ENCODE data around the gene ZNF766.

- TF ChIP-seq ZNF512 (CRISPR knock-in tag; IDR thresholded peaks at IDR 0.05; ENCODE audit: borderline replicate concordance) (no peak), CTCF (IDR thresholded peaks at IDR 0.05) (no peak), MAX (CRISPR knock-in tag; IDR thresholded peaks at IDR 0.05) (no peak), ZNF317 (CRISPR knock-in tag; IDR thresholded peaks at IDR 0.05; ENCODE audit: borderline replicate concordance, low read depth) (no peak), STAT6 (CRISPR knock-in tag; conservative IDR thresholded peaks at IDR 0.05; ENCODE audit: low read depth) (no peak), NFYB (CRISPR knock-in tag; conservative IDR thresholded peaks at IDR 0.05; ENCODE audit: low read depth) (no peak), SP1 (CRISPR knock-in tag; conservative IDR thresholded peaks at IDR 0.05) (no peak), NR3C1 (CRISPR knock-in tag; conservative IDR thresholded peaks at IDR 0.05; ENCODE audit: low read depth) (no peak)
Observed at GRCh38 chr19:52345162-52345561, 75.8 kb downstream of the ZNF766 start.
